ENCODE data around the gene TRIM75.
"Not testable (repeated sequence)": the region's sequence is repeated elsewhere in the genome, so short reads cannot be mapped to it uniquely, and the experiment has no call there.

- TF ChIP-seq POLR2A (IDR thresholded peaks at IDR 0.05) = not testable (repeated sequence)
- TF ChIP-seq, protein P1, sequence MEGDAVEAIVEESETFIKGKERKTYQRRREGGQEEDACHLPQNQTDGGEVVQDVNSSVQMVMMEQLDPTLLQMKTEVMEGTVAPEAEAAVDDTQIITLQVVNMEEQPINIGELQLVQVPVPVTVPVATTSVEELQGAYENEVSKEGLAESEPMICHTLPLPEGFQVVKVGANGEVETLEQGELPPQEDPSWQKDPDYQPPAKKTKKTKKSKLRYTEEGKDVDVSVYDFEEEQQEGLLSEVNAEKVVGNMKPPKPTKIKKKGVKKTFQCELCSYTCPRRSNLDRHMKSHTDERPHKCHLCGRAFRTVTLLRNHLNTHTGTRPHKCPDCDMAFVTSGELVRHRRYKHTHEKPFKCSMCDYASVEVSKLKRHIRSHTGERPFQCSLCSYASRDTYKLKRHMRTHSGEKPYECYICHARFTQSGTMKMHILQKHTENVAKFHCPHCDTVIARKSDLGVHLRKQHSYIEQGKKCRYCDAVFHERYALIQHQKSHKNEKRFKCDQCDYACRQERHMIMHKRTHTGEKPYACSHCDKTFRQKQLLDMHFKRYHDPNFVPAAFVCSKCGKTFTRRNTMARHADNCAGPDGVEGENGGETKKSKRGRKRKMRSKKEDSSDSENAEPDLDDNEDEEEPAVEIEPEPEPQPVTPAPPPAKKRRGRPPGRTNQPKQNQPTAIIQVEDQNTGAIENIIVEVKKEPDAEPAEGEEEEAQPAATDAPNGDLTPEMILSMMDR (IDR thresholded peaks at IDR 0.05) = not testable (repeated sequence)
These were observed 27.9 kb upstream of the TRIM75 start for GRCh38 chr4:165025782-165026181.

Data from esophagus squamous epithelium (tissue), 4 donors.